Endothelial cell of umbilical vein (primary cell): ENCODE data around the gene OR5I1. TPM values are rescaled to one million over a fixed set of nuclear protein-coding genes. Genes with fewer than 3 reads are reported as not detected.

Experiments used
- BruUV-seq: library from RNA; stranded (reverse); fragments of 400-500 nt; replicated peaks from 2 replicates; lab custom pipeline; 2021; lab: Mats Ljungman, UMichigan
- CTCF ChIA-PET: fragments of 300-600, 350-600 bp; sonication (Branson Sonifier 250); formaldehyde crosslinking; loops from one replicate; lab custom pipeline; 2021; ENCODE audit warnings: antibody characterized with exemption, inconsistent platforms; lab: Charles Lee
- POLR2A ChIA-PET: fragments of 300-600, 350-600 bp; sonication (Branson Sonifier 250); formaldehyde crosslinking; loops from one replicate; lab custom pipeline; 2021; ENCODE audit warnings: antibody characterized with exemption, inconsistent platforms; lab: Charles Lee
- DNase-seq: peaks from one replicate; pipeline ENCODE4 v3.0.0-alpha.2; 2011; ENCODE audit warnings: low read depth, low spot score
- FAIRE-seq: peaks from 2 replicates; lab custom pipeline; 2011; peaks lifted over from hg19 to GRCh38; lab: Jason Lieb, UNC
- H2AFZ ChIP-seq: 2 replicates; pipeline ENCODE4 v1.6.0; 2012; ENCODE audit warnings: low read depth, low read length, control low read depth, inconsistent platforms
- H3K27ac ChIP-seq: 2 replicates; pipeline ENCODE4 v1.5.1; 2011; ENCODE audit warnings: low read depth, mild to moderate bottlenecking, control low read depth, low read length, moderate library complexity; ENCODE audit not compliant: insufficient read depth
- H3K27me3 ChIP-seq, 2 experiments: 2 replicates each; pipeline versions ENCODE4 v1.6.0 to v1.6.1; 2011; ENCODE audit warnings: low read length in 2 of 2, mixed read lengths in 1 of 2; ENCODE audit not compliant: control insufficient read depth in 2 of 2, insufficient read depth in 2 of 2
- H3K36me3 ChIP-seq, 2 experiments: 2 replicates in 1 of 2; 3 replicates in 1 of 2; pipeline ENCODE4 v1.5.1; 2011; ENCODE audit warnings: low read length in 2 of 2, mild to moderate bottlenecking in 1 of 2, moderate library complexity in 1 of 2; ENCODE audit not compliant: control insufficient read depth in 2 of 2, insufficient read depth in 2 of 2; ENCODE audit errors: extremely low read depth in 1 of 2
- H3K4me1 ChIP-seq: 3 replicates; pipeline ENCODE4 v1.5.1; 2011; ENCODE audit warnings: mild to moderate bottlenecking, low read length; ENCODE audit not compliant: control insufficient read depth, insufficient read depth; ENCODE audit errors: extremely low read depth
- H3K4me2 ChIP-seq: 2 replicates; pipeline ENCODE4 v1.6.1; 2011; ENCODE audit warnings: low read length, control low read depth, mixed read lengths; ENCODE audit not compliant: insufficient read depth
- H3K4me3 ChIP-seq, 3 experiments: fragments of 200-600 bp in 1 of 3; sonication (generic), shearing (Covaris generic) in 1 of 3; replicated peaks in 1 of 3; 2 replicates each; pipeline ENCODE4 v1.5.1; 2011 to 2016; ENCODE audit warnings: control low read depth in 3 of 3, low read length in 3 of 3, mild to moderate bottlenecking in 2 of 3, inconsistent platforms in 1 of 3, low read depth in 1 of 3, moderate library complexity in 1 of 3; ENCODE audit not compliant: insufficient read depth in 1 of 3
- H3K79me2 ChIP-seq: 2 replicates; pipeline ENCODE4 v1.6.0; 2012; ENCODE audit warnings: low read length, inconsistent platforms; ENCODE audit not compliant: control insufficient read depth, insufficient read depth
- H3K9ac ChIP-seq: replicated peaks from 2 replicates; pipeline ENCODE3; 2011; ENCODE audit warnings: low read length, control low read depth; ENCODE audit not compliant: insufficient read depth; ENCODE audit errors: extremely low read depth
- H3K9me1 ChIP-seq: replicated peaks from 3 replicates; pipeline ENCODE4 v1.6.0; 2011; ENCODE audit warnings: mild to moderate bottlenecking, low read length; ENCODE audit not compliant: control insufficient read depth, insufficient read depth; ENCODE audit errors: extremely low read depth
- H3K9me3 ChIP-seq: replicated peaks from 2 replicates; pipeline ENCODE4 v1.5.1; 2012; ENCODE audit warnings: low read length, inconsistent platforms; ENCODE audit not compliant: control insufficient read depth, insufficient read depth
- H4K20me1 ChIP-seq: replicated peaks from 2 replicates; pipeline ENCODE3; 2011; ENCODE audit warnings: mild to moderate bottlenecking, low read length; ENCODE audit not compliant: control insufficient read depth, insufficient read depth; ENCODE audit errors: extremely low read depth
- CTCF ChIP-seq, 2 donors: IDR thresholded peaks; 1 replicate in 1 of 2; 2 replicates in 1 of 2; pipeline ENCODE4 v1.5.1; 2011; ENCODE audit warnings: low read length in 2 of 2, mild to moderate bottlenecking in 2 of 2, moderate library complexity in 2 of 2, control low read depth in 1 of 2, inconsistent platforms in 1 of 2, low read depth in 1 of 2; ENCODE audit not compliant: insufficient read depth in 1 of 2; ENCODE audit errors: extremely low read depth in 1 of 2
- EZH2 ChIP-seq: IDR thresholded peaks from 2 replicates; pipeline ENCODE4 v1.6.1; 2012; ENCODE audit warnings: borderline replicate concordance, low read depth, mild to moderate bottlenecking, moderate library complexity, low read length, inconsistent platforms; ENCODE audit not compliant: severe bottlenecking
- FOS ChIP-seq: IDR thresholded peaks from 2 replicates; pipeline ENCODE4 v1.6.1; 2011; ENCODE audit warnings: mild to moderate bottlenecking, low read length, moderate library complexity, borderline replicate concordance; ENCODE audit not compliant: insufficient read depth
- MAX ChIP-seq: IDR thresholded peaks from 2 replicates; pipeline ENCODE4 v1.6.1; 2011; ENCODE audit not compliant: insufficient read depth, insufficient read length
- MYC ChIP-seq: IDR thresholded peaks from one replicate; pipeline ENCODE4 v1.6.1; 2011; ENCODE audit warnings: mild to moderate bottlenecking, low read depth, low read length
- POLR2A ChIP-seq: IDR thresholded peaks from 2 replicates; pipeline ENCODE4 v1.6.1; 2012; ENCODE audit warnings: low read depth, mild to moderate bottlenecking, control low read depth, low read length
- POLR2AphosphoS5 ChIP-seq: IDR thresholded peaks from 2 replicates; pipeline ENCODE4 v1.6.1; 2012; ENCODE audit warnings: low read depth, mild to moderate bottlenecking, control low read depth, low read length, moderate library complexity; ENCODE audit not compliant: insufficient read depth
- dilution Hi-C: fragments of 300-500 bp; cut with MboI; formaldehyde crosslinking; loops from one replicate; pipeline ENCODE4 v1.15.0; 2019; ENCODE audit warnings: low sequenced_read_pairs; ENCODE audit not compliant: extremely low pct_ligation_motif_present
- intact Hi-C: fragments of 100-400 bp; cut with micrococcal nuclease; formaldehyde crosslinking; loops from one replicate; pipeline ENCODE4 v1.10.0; 2022
- polyA plus RNA-seq, 4 experiments: library from polyadenylated mRNA; depleted of rRNA in 3 of 4; stranded (reverse) in 3 of 4; unstranded in 1 of 4; fragments of >200 nt; gene quantifications; 2 replicates each; pipeline versions ENCODE4 v1.2.1 to v1.2.3, GENCODE V29; 2011 to 2012; ENCODE audit warnings: missing spikeins in 1 of 4
- total RNA-seq: library from RNA; stranded (reverse); gene quantifications from 2 replicates; pipeline ENCODE4 v1.2.3, GENCODE V29; 2021

OR5I1 gene
- total and polyA plus RNA-seq, 2 donors (not counting 3 experiments of a cell fraction or from before 2014, with no cell fraction given): not detected

- ChIA-PET POLR2A (no interaction called here), CTCF (no interaction called here)
- H3K36me3 ChIP-seq: no peaks in the 10 kb centered on the region
- H3K4me2 ChIP-seq: no peak within 1 kb of the TSS
- peaks cover 3% of the 10 kb centered on the region for H3K9me3 ChIP-seq
- dilution Hi-C loops: no loop called here
- H4K20me1 ChIP-seq: no peaks in the 10 kb centered on the region
- no TSS peak for BruUV-seq
- no peak for DNase-seq
- H3K4me1 ChIP-seq: no peaks in the 10 kb centered on the region
- no peak within 1 kb of the TSS for H2AFZ ChIP-seq
- intact Hi-C loops: no loop called here
- no peak within 1 kb of the TSS for H3K9ac ChIP-seq
- H3K27me3 ChIP-seq: no peaks in the 10 kb centered on the region
- TF ChIP-seq POLR2AphosphoS5: no peak
- TF ChIP-seq EZH2: no peak
- TF ChIP-seq CTCF (IDR thresholded peaks at IDR 0.05; ENCODE audit: extremely low read depth in 1 of 2, insufficient read depth in 1 of 2, low read depth in 1 of 2, low read length in 2 of 2): no peak
- no peak for TF ChIP-seq MAX
- TF ChIP-seq MYC: no peak
- no peak for TF ChIP-seq FOS
- no peak for TF ChIP-seq POLR2A
- no peaks in the 10 kb centered on the region for H3K79me2 ChIP-seq
- no peak within 1 kb of the TSS for H3K27ac ChIP-seq
- FAIRE-seq: no peak
- H3K9me1 ChIP-seq: no peaks in the 10 kb centered on the region
- no peak within 1 kb of the TSS for H3K4me3 ChIP-seq
These were observed 21.7 kb downstream of the OR5I1 start, which contains the start of gene OR5W2 for GRCh38 chr11:55914482-55914881. OR5W2 (minus strand) TSS chr11:55914582; CDS start chr11:55914582, 0 bp downstream.
